Bronchial epithelial cell (primary cell): ENCODE measurements around the gene SRC. TPM values are rescaled to one million over a fixed set of nuclear protein-coding genes. Genes with fewer than 3 reads are reported as not detected.

Experiments used
- DNase-seq: peaks from one replicate; pipeline ENCODE4 v3.0.0-alpha.2; 2010; ENCODE audit warnings: low read depth
- FAIRE-seq: peaks from 2 replicates; lab custom pipeline; 2011; peaks lifted over from hg19 to GRCh38; lab: Jason Lieb, UNC
- H3K27me3 ChIP-seq: 2 replicates; pipeline ENCODE4 v1.5.1; 2011; ENCODE audit warnings: low read length; ENCODE audit not compliant: control insufficient read depth, insufficient read depth
- H3K36me3 ChIP-seq: 2 replicates; pipeline ENCODE4 v1.5.1; 2011; ENCODE audit warnings: low read length; ENCODE audit not compliant: control insufficient read depth, insufficient read depth
- H3K4me3 ChIP-seq: 2 replicates; pipeline ENCODE4 v1.5.1; 2011; ENCODE audit warnings: mild to moderate bottlenecking, low read depth, low read length, control low read depth
- total RNA-seq: library from RNA; depleted of rRNA; stranded (reverse); fragments of >200 nt; gene quantifications from 2 replicates; pipeline ENCODE4 v1.2.1, GENCODE V29; 2014
- TF ChIP-seq, protein P1 (sequence below): IDR thresholded peaks from 2 replicates; pipeline ENCODE4 v1.5.1; 2011; ENCODE audit warnings: mild to moderate bottlenecking, moderate library complexity, low read length, control low read depth, inconsistent platforms; ENCODE audit not compliant: insufficient read depth, severe bottlenecking

SRC gene
- 16.6 and 18.2 TPM in 2 replicates for total RNA-seq

DNA sequence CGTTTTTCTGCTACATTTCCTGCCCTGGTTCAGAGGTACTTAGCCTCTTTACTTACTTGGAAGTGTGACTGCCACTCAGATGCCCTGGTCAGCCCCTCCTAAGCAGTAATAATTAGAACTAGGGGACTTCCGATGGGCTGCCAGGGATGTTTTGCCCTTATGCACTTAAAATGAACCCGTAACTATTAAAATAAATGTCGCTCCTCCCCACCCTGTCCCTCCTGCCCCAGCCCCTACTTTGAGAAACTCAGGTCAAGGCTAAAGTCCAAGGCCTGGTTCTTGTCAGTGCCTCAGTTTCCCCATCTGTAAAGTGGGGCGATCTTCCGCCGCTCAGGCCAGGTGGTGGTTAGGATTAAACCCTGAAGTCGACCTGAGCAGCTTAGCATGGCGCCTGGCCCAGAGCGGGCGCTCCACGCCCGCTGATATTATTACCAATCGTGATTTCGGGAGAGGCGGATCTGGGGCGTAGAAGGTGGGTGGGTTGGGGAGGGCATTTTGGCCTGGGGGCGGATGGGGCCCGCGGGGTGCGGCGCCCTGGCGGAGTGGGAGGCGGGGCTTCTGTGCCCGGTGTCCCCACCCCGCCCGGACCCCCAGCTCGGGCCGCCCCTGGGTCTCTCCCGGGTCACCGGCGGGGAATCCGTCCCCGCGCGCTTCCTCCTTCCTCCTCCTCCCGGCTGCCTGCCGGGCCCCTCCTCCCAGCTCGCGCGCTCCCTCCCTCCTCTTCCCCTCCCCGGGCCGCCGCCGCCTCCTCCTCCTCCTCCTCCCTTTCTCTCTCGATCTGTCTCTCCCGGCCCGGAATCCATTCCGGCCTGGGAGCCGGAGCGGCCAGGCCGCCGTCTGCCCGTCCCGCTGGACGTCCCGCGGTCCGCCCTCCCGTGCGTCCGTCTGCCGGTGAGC is at the start of gene SRC:
Gene SRC (plus strand): TSS at position 802 of the 897 bp plus-strand sequence. CDS start 38,014 bp downstream, outside the sequence.
- TF ChIP-seq, protein P1, sequence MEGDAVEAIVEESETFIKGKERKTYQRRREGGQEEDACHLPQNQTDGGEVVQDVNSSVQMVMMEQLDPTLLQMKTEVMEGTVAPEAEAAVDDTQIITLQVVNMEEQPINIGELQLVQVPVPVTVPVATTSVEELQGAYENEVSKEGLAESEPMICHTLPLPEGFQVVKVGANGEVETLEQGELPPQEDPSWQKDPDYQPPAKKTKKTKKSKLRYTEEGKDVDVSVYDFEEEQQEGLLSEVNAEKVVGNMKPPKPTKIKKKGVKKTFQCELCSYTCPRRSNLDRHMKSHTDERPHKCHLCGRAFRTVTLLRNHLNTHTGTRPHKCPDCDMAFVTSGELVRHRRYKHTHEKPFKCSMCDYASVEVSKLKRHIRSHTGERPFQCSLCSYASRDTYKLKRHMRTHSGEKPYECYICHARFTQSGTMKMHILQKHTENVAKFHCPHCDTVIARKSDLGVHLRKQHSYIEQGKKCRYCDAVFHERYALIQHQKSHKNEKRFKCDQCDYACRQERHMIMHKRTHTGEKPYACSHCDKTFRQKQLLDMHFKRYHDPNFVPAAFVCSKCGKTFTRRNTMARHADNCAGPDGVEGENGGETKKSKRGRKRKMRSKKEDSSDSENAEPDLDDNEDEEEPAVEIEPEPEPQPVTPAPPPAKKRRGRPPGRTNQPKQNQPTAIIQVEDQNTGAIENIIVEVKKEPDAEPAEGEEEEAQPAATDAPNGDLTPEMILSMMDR = no peak
- DNase-seq (peak; percentile 44), FAIRE-seq (no peak)

DNA sequence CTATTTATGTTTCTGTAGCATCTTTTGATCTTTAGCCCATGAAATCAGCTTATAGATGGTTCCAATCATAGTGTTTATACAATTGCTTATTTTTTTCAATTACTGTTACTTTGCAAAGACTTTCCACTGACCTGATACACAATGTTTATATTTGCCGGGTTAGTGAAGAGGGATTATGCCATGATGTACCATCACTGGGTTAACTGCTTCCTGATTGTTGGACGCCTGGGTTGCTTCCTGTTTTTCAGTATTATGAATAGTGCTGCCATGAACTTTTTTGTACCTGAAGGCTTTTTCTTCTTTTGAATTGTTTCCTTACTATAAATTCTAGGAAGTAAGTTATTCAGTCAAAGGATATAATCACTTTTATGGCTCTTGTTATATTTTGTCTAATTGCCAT is 49.6 kb upstream of the SRC start:
- no peak overlapping the region for H3K4me3 ChIP-seq
- TF ChIP-seq, protein P1 = no peak
- no peaks in the 10 kb centered on the region for H3K27me3 ChIP-seq
- H3K36me3 ChIP-seq = peaks cover 6% of the 10 kb centered on the region
- FAIRE-seq (no peak), DNase-seq (peak; percentile 20)

More for the DNA sequence above, at the start of gene SRC:
- Histone ChIP-seq H3K27me3 (no peaks in the 10 kb centered on the region), H3K36me3 (no peaks in the 10 kb centered on the region), H3K4me3 (peak within 1 kb of the TSS; percentile 50)

DNA sequence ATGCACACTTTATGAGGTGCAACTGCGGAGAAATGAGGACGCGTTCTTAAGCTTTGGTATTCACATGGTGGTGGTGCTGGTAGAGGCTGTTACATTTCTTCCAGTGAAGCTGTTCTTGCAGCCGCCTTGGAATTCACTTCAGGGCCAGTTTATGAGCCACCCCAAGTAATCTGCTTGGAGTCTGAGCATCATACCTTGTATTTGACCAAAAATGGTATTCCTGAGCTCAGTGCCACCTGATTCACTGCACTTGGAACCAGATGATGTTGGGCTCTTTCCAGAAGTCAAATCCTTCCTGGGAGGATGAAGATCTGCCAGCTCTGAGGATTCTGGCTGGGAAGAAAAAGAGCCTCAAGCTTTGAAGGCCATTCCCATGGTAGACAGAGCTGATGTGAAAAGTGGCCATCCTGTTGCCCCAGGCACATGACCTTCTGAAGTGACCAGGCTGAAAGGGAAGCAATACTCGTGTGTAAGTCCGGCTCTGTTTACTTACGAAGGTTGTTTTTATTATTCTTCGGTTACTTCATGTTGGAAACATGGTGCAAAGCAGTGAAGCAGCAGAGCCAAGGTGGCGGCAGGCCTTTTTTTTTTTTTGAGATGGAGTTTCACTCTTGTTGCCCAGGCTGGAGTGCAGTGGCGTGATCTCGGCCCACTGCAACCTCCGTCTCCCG is 48.7 kb upstream of the SRC start:
- FAIRE-seq = no peak
- Histone ChIP-seq H3K36me3 (peaks cover 11% of the 10 kb centered on the region), H3K4me3 (no peak overlapping the region), H3K27me3 (no peaks in the 10 kb centered on the region)
- TF ChIP-seq, protein P1 = no peak
- DNase-seq = peak; percentile 35

DNA sequence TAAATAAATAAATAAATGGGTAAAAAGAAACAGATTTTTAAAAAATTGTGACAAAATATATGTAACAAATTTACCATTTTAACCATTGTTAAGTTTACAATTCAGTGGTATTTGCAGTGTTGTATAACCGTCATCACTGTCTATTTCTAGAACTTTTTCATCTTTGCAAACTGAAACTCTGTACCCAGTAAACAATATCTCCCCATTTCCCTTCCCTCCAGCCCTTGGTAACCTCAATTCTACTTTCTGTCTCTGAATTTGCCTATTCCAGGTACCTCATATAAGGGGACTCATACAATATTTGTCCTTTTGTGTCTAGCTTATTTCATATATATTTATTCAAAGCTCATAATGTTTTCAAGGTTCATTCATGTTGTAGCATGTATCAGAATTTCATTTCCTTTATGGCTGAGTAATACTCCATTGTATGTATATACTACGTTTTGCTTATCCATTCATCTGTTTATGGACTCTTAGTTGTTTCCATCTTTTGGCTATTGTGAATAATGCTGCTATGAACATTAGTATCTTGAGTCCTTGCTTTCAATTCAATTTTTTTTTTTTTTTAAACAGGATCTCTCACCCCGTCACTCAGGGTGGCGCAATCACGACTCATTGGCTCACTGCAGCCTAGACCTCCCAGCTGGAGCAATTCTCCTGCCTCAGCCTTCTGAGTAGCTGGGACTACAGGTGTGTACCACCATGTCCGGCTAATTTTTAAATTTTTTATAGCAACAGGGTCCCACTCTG is 47.6 kb upstream of the SRC start:
- H3K4me3 ChIP-seq = no peak overlapping the region
- FAIRE-seq (no peak), DNase-seq (peak; percentile 94)
- H3K27me3 ChIP-seq = no peaks in the 10 kb centered on the region
- H3K36me3 ChIP-seq = peaks cover 14% of the 10 kb centered on the region
- TF ChIP-seq, protein P1 = no peak

DNA sequence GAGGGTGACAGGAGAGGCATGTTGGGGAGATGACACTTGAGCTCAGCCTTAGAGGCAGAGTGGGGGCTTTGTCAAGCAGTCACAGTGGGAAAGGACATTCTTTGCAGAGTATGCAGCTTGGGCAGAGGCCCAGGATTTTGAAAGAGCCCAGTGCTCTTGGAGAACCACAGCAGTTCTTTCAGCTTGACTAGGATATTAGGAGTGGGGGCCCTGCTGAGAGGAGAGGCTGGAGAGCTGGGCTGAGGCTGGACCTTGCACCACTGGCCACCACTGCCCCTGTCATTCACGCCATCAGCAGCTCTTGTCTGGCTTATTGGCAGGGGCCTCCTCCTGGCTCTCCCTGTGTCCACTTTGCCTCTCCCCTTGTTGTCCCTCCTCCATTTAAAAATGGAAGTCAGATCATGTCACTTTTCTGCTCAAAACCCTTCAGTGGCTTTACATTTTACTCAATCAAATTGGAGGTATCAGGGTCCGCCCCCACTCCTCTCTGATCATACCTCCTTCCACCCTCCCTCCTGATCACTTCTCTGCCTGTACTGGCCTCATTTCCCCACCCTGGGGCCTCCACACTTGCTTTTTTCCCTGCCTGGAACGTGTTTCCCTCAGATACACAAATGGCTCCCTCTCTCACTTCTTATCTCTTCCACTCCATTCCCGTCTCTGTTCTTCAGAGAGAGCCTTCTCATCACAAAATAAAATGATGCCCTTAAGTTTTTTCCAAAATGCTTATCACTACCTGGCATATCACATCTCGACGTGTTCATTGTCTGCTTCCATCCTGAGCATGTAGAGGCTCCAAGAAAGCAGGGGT is 46.0 kb upstream of the SRC start:
- Histone ChIP-seq H3K27me3 (no peaks in the 10 kb centered on the region), H3K4me3 (no peak overlapping the region), H3K36me3 (peaks cover 19% of the 10 kb centered on the region)
- FAIRE-seq (no peak), DNase-seq (no peak)
- TF ChIP-seq, protein P1 = no peak
